Smooth muscle cell (in vitro differentiated cells): ENCODE results near the gene PDGFC. TPM values are rescaled to one million over a fixed set of nuclear protein-coding genes. Genes with fewer than 3 reads are reported as not detected.
A peak's percentile ranks its signal among the peaks of the same experiment; 100 is the strongest.

Experiments used
- DNase-seq: peaks from one replicate; lab custom pipeline; 2025; ENCODE audit not compliant: unreplicated experiment; lab: John Stamatoyannopoulos, UW
- H2AFZ ChIP-seq: fragments of 200-600 bp; sonication (generic); 2 replicates; pipeline ENCODE4 v1.6.0; 2016; ENCODE audit warnings: antibody characterized with exemption, low read depth, mild to moderate bottlenecking
- H3F3A ChIP-seq: fragments of 200-600 bp; sonication (generic); 2 replicates; pipeline ENCODE4 v1.6.0; 2017; ENCODE audit warnings: antibody characterized with exemption, low read depth
- H3K27ac ChIP-seq: fragments of 200-600 bp; sonication (generic); 2 replicates; pipeline ENCODE4 v1.5.1; 2016; ENCODE audit warnings: low read depth, mild to moderate bottlenecking
- H3K27me3 ChIP-seq: fragments of 200-600 bp; sonication (generic); 2 replicates; pipeline ENCODE4 v1.6.1; 2016; ENCODE audit warnings: low read depth, mild to moderate bottlenecking
- H3K36me3 ChIP-seq: fragments of 200-600 bp; sonication (generic); 2 replicates; pipeline ENCODE4 v1.5.1; 2016; ENCODE audit warnings: low read depth
- H3K4me1 ChIP-seq: fragments of 200-600 bp; sonication (generic); 2 replicates; pipeline ENCODE4 v1.5.1; 2016; ENCODE audit warnings: low read depth
- H3K4me2 ChIP-seq: fragments of 200-600 bp; sonication (generic); 2 replicates; pipeline ENCODE4 v1.6.0; 2016; ENCODE audit warnings: mild to moderate bottlenecking
- H3K4me3 ChIP-seq: fragments of 200-600 bp; sonication (generic); 2 replicates; pipeline ENCODE4 v1.5.1; 2016; ENCODE audit warnings: mild to moderate bottlenecking
- H3K79me2 ChIP-seq: fragments of 200-600 bp; sonication (generic); 2 replicates; pipeline ENCODE4 v1.6.0; 2016; ENCODE audit warnings: low read depth, mild to moderate bottlenecking
- H3K9ac ChIP-seq: fragments of 200-600 bp; sonication (generic); 2 replicates; pipeline ENCODE4 v1.6.0; 2016; ENCODE audit warnings: low read depth
- H3K9me3 ChIP-seq: fragments of 200-600 bp; sonication (generic); replicated peaks from 2 replicates; pipeline ENCODE4 v1.5.1; 2016; ENCODE audit warnings: low read depth
- H4K20me1 ChIP-seq: fragments of 200-600 bp; sonication (generic); 2 replicates; pipeline ENCODE4 v1.6.0; 2016; ENCODE audit warnings: low read depth
- CTCF ChIP-seq: fragments of 200-600 bp; sonication (generic); IDR thresholded peaks from 2 replicates; pipeline ENCODE4 v1.5.1; 2017; ENCODE audit warnings: borderline replicate concordance, mild to moderate bottlenecking, antibody characterized with exemption; ENCODE audit not compliant: insufficient read depth, poor library complexity, severe bottlenecking
- WGBS: methylation state at CpG from one replicate; pipeline ENCODE4 v1.1.7; 2016; ENCODE audit warnings: low lambda C conversion rate; 5-methylcytosine and 5-hydroxymethylcytosine counted together
- polyA plus RNA-seq: library from polyadenylated mRNA; unstranded; fragments of >200 nt; fragmentation: Nextera tagmentation; extraction: Ambion mirVana; gene quantifications from 2 replicates; pipeline ENCODE4 v1.2.1, GENCODE V29; 2016
- total RNA-seq: library from RNA; depleted of rRNA; stranded (reverse); fragments of >200 nt; gene quantifications from 2 replicates; pipeline ENCODE4 v1.2.3, GENCODE V29; 2014

PDGFC gene
- total and polyA plus RNA-seq, 2 experiments from 2014 or later = 56.5 to 135 TPM

- no peak overlapping the region for H3K4me3 ChIP-seq
- peaks cover 3% of the 10 kb centered on the region for H3F3A ChIP-seq
- DNase-seq = no peak
- no peak overlapping the region for H2AFZ ChIP-seq
- no peaks in the 10 kb centered on the region for H3K9me3 ChIP-seq
- H3K9ac ChIP-seq = no peak overlapping the region
- no peaks in the 10 kb centered on the region for H3K4me1 ChIP-seq
- H3K36me3 ChIP-seq = no peaks in the 10 kb centered on the region
- no peaks in the 10 kb centered on the region for H3K79me2 ChIP-seq
- TF ChIP-seq CTCF = no peak
- no peaks in the 10 kb centered on the region for H4K20me1 ChIP-seq
- H3K27me3 ChIP-seq = no peaks in the 10 kb centered on the region
- no peak overlapping the region for H3K4me2 ChIP-seq
- H3K27ac ChIP-seq = no peak overlapping the region
Measured at GRCh38 chr4:156756118-156756517, 215.5 kb downstream of the PDGFC start.

GRCh38 chr4:156754832-156755570 is 216.6 kb downstream of the PDGFC start:
- no peak for DNase-seq
- no peak overlapping the region for H2AFZ ChIP-seq
- WGBS = 82% methylated on average over 5 of the region's 5 CpGs
- H3K36me3 ChIP-seq = no peaks in the 10 kb centered on the region
- no peak overlapping the region for H3K27ac ChIP-seq
- TF ChIP-seq CTCF = no peak
- no peaks in the 10 kb centered on the region for H3K4me1 ChIP-seq
- peaks cover 3% of the 10 kb centered on the region for H3F3A ChIP-seq
- H3K27me3 ChIP-seq = no peaks in the 10 kb centered on the region
- H3K9ac ChIP-seq = no peak overlapping the region
- no peaks in the 10 kb centered on the region for H4K20me1 ChIP-seq
- no peak overlapping the region for H3K4me2 ChIP-seq
- no peaks in the 10 kb centered on the region for H3K79me2 ChIP-seq
- H3K9me3 ChIP-seq = no peaks in the 10 kb centered on the region
- no peak overlapping the region for H3K4me3 ChIP-seq

- Histone ChIP-seq H3K79me2 (no peaks in the 10 kb centered on the region), H3K9ac (no peak overlapping the region), H4K20me1 (no peaks in the 10 kb centered on the region), H3K4me3 (no peak overlapping the region), H3F3A (peaks cover 3% of the 10 kb centered on the region), H3K9me3 (no peaks in the 10 kb centered on the region), H3K27me3 (no peaks in the 10 kb centered on the region), H3K4me1 (no peaks in the 10 kb centered on the region), H3K27ac (peak overlapping the region; percentile 53), H3K36me3 (no peaks in the 10 kb centered on the region), H2AFZ (no peak overlapping the region), H3K4me2 (peak overlapping the region; percentile 2)
- no peak for DNase-seq
- no peak for TF ChIP-seq CTCF
- 58% methylated on average over 1 of the region's 1 CpG for WGBS
Measured at GRCh38 chr4:156751486-156751885, 220.1 kb downstream of the PDGFC start.
